Liver (tissue), 9 donors: ENCODE data around the gene INPP5A. TPM values are rescaled to one million over a fixed set of nuclear protein-coding genes. Genes with fewer than 3 reads are reported as not detected.

Source experiments
- DNase-seq: peaks from one replicate; pipeline ENCODE4 v3.0.0-alpha.2; 2017; ENCODE audit warnings: low spot score
- H3K27ac ChIP-seq, 2 donors: one replicate each; pipeline ENCODE4 v1.7.0; 2013; ENCODE audit warnings: inconsistent platforms in 2 of 2, low read length in 2 of 2, control low read depth in 1 of 2, low read depth in 1 of 2, mild to moderate bottlenecking in 1 of 2
- H3K27me3 ChIP-seq, 4 donors: one replicate each; pipeline versions ENCODE4 v1.6.1 to v1.7.0; 2013; ENCODE audit warnings: low read length in 3 of 4, inconsistent platforms in 1 of 4, mild to moderate bottlenecking in 1 of 4, moderate library complexity in 1 of 4; ENCODE audit not compliant: control insufficient read depth in 4 of 4, insufficient read depth in 4 of 4
- H3K36me3 ChIP-seq, 4 donors: one replicate each; pipeline versions ENCODE4 v1.6.1 to v1.7.0; 2013; ENCODE audit warnings: low read length in 3 of 4, mild to moderate bottlenecking in 3 of 4, low read depth in 1 of 4, moderate library complexity in 1 of 4; ENCODE audit not compliant: control insufficient read depth in 4 of 4, insufficient read depth in 3 of 4
- H3K4me1 ChIP-seq, 4 donors: one replicate each; pipeline versions ENCODE4 v1.6.1 to v1.7.0; 2013; ENCODE audit warnings: low read length in 3 of 4, mild to moderate bottlenecking in 3 of 4, moderate library complexity in 1 of 4; ENCODE audit not compliant: control insufficient read depth in 4 of 4, insufficient read depth in 4 of 4
- H3K4me3 ChIP-seq, 3 donors: one replicate each; pipeline versions ENCODE4 v1.6.1 to v1.7.0; 2013; ENCODE audit warnings: low read length in 3 of 3, control low read depth in 1 of 3, low read depth in 1 of 3, mild to moderate bottlenecking in 1 of 3
- H3K9ac ChIP-seq, 2 donors: one replicate each; pipeline ENCODE4 v1.7.0; 2013; ENCODE audit warnings: low read length in 2 of 2, mild to moderate bottlenecking in 2 of 2, moderate library complexity in 2 of 2, control low read depth in 1 of 2, low read depth in 1 of 2
- H3K9me3 ChIP-seq, 4 donors: one replicate each; pipeline versions ENCODE4 v1.6.1 to v1.7.0; 2013; ENCODE audit warnings: low read length in 3 of 4; ENCODE audit not compliant: control insufficient read depth in 4 of 4
- ATF3 ChIP-seq: IDR thresholded peaks from 2 replicates; pipeline ENCODE4 v1.6.1; 2016; ENCODE audit warnings: antibody characterized with exemption
- CTCF ChIP-seq: fragments of 150-350 bp; IDR thresholded peaks from 2 replicates; pipeline ENCODE4 v1.5.1; 2017; ENCODE audit warnings: improper control_type of control experiment, low read depth, low read length; ENCODE audit not compliant: missing input control
- EGR1 ChIP-seq, 2 donors: IDR thresholded peaks; 2 replicates each; pipeline ENCODE4 v1.6.1; 2016 to 2018; ENCODE audit warnings: antibody characterized with exemption in 2 of 2, low read depth in 2 of 2
- FOXA1 ChIP-seq: IDR thresholded peaks from 2 replicates; pipeline ENCODE4 v1.6.1; 2016; ENCODE audit warnings: antibody characterized with exemption
- FOXA2 ChIP-seq: IDR thresholded peaks from 2 replicates; pipeline ENCODE4 v1.6.1; 2016; ENCODE audit warnings: antibody characterized with exemption
- HNF4A ChIP-seq, 2 donors: conservative IDR thresholded peaks; 2 replicates each; pipeline ENCODE4 v1.6.1; 2016; ENCODE audit warnings: antibody characterized with exemption in 2 of 2, mild to moderate bottlenecking in 2 of 2
- JUND ChIP-seq, 2 donors: IDR thresholded peaks; 2 replicates each; pipeline ENCODE4 v1.6.1; 2016; ENCODE audit warnings: antibody characterized with exemption in 2 of 2
- MAX ChIP-seq: IDR thresholded peaks from 2 replicates; pipeline ENCODE4 v1.6.1; 2016; ENCODE audit warnings: antibody characterized with exemption
- NR2F2 ChIP-seq: IDR thresholded peaks from 2 replicates; pipeline ENCODE4 v1.6.1; 2016; ENCODE audit warnings: antibody characterized with exemption
- RAD21 ChIP-seq, 2 donors: IDR thresholded peaks; 2 replicates each; pipeline ENCODE4 v1.6.1; 2016; ENCODE audit warnings: antibody characterized with exemption in 2 of 2, mild to moderate bottlenecking in 2 of 2
- RXRA ChIP-seq, 2 donors: IDR thresholded peaks; 2 replicates each; pipeline ENCODE4 v1.6.1; 2017 to 2018; ENCODE audit warnings: antibody characterized with exemption in 2 of 2, mild to moderate bottlenecking in 1 of 2
- SP1 ChIP-seq: IDR thresholded peaks from 2 replicates; pipeline ENCODE4 v1.6.1; 2018; ENCODE audit warnings: antibody characterized with exemption, mild to moderate bottlenecking
- TAF1 ChIP-seq: conservative IDR thresholded peaks from 2 replicates; pipeline ENCODE4 v1.6.1; 2016; ENCODE audit warnings: antibody characterized with exemption, mild to moderate bottlenecking
- YY1 ChIP-seq: IDR thresholded peaks from 2 replicates; pipeline ENCODE4 v1.6.1; 2016; ENCODE audit warnings: antibody characterized with exemption, mild to moderate bottlenecking
- ZBTB33 ChIP-seq: IDR thresholded peaks from 2 replicates; pipeline ENCODE4 v1.6.1; 2016; ENCODE audit warnings: antibody characterized with exemption
- WGBS: extraction: QIAGEN DNeasy Blood & Tissue Kit; methylation state at CpG from one replicate; pipeline ENCODE4 v1.1.7; 2013; 5-methylcytosine and 5-hydroxymethylcytosine counted together
- polyA plus RNA-seq, 2 donors: library from polyadenylated mRNA; stranded (reverse) in 1 of 2; unstranded in 1 of 2; fragments of 200-250 nt in 1 of 2; fragments of >200 nt in 1 of 2; fragmentation: Nextera tagmentation in 1 of 2; extraction: Ambion mirVana in 1 of 2; gene quantifications; one replicate each; pipeline versions ENCODE4 v1.2.1 to v1.2.3, GENCODE V29; 2013 to 2015
- total RNA-seq, 2 donors: library from RNA; depleted of rRNA; stranded (reverse); fragments of >200 nt; gene quantifications; one replicate each; pipeline ENCODE4 v1.2.3, GENCODE V29; 2014
- donor health status: healthy.
- donor health status: healthy.
- donor health status: healthy.
- donor health status: healthy.
- donor health status: healthy.

Gene INPP5A
- total and polyA plus RNA-seq, 4 donors: 4.3 to 26.5 (median 10.9) TPM

GRCh38 chr10:132580143-132580542, 42.6 kb downstream of the INPP5A start (continued):
- TF ChIP-seq JUND (IDR thresholded peaks at IDR 0.05) (no peak), FOXA1 (no peak), CTCF (no peak), EGR1 (IDR thresholded peaks at IDR 0.05; ENCODE audit: low read depth in 2 of 2) (no peak)

- DNase-seq: no peak
- Histone ChIP-seq H3K9me3 (no peaks in the 10 kb centered on the region), H3K36me3 (no peaks in the 10 kb centered on the region), H3K27ac (peak overlapping the region; percentile 42 to 76), H3K9ac (no peak overlapping the region), H3K27me3 (no peaks in the 10 kb centered on the region), H3K4me1 (peaks cover 11 to 58% (median 39%) of the 10 kb centered on the region in 4 donors), H3K4me3 (no peak overlapping the region)
- 43% methylated on average over 1 of the region's 1 CpG for WGBS
- TF ChIP-seq TAF1 (no peak), SP1 (no peak), JUND (IDR thresholded peaks at IDR 0.05) (no peak), FOXA2 (peak; percentile 37), RAD21 (IDR thresholded peaks at IDR 0.05) (peak in 1 of 2 donors; percentile 13), HNF4A (conservative IDR thresholded peaks at IDR 0.05) (peak in 1 of 2 donors; percentile 9)
Observed at GRCh38 chr10:132580617-132581016, 43.0 kb downstream of the INPP5A start.

- Histone ChIP-seq H3K9me3 (no peaks in the 10 kb centered on the region), H3K4me1 (peaks cover 11 to 58% (median 31%) of the 10 kb centered on the region in 4 donors), H3K9ac (no peak overlapping the region), H3K4me3 (no peak overlapping the region), H3K36me3 (no peaks in the 10 kb centered on the region), H3K27ac (no peak overlapping the region), H3K27me3 (no peaks in the 10 kb centered on the region)
- no peak for TF ChIP-seq ATF3
- TF ChIP-seq YY1: no peak
- no peak for TF ChIP-seq HNF4A (conservative IDR thresholded peaks at IDR 0.05)
- no peak for TF ChIP-seq SP1
- TF ChIP-seq RXRA (IDR thresholded peaks at IDR 0.05): no peak
- no peak for TF ChIP-seq EGR1 (IDR thresholded peaks at IDR 0.05; ENCODE audit: low read depth in 2 of 2)
- no peak for TF ChIP-seq ZBTB33
- TF ChIP-seq NR2F2: no peak
- no peak for TF ChIP-seq MAX
- WGBS: 97% methylated on average over 4 of the region's 4 CpGs
- no peak for DNase-seq
Observed at GRCh38 chr10:132582137-132582536, 44.5 kb downstream of the INPP5A start.
